Endothelial cell (in vitro differentiated cells): ENCODE results near the gene GAS7. TPM values are rescaled to one million over a fixed set of nuclear protein-coding genes. Genes with fewer than 3 reads are reported as not detected.
A peak's percentile ranks its signal among the peaks of the same experiment; 100 is the strongest.

Experiments
- DNase-seq: peaks from one replicate; pipeline ENCODE4 v3.0.0; 2021; ENCODE audit warnings: low spot score
- H3K27ac Mint-ChIP-seq: one replicate; pipeline ENCODE4 v1.8.0; 2021; ENCODE audit warnings: mixed read lengths, inconsistent platforms; ENCODE audit not compliant: unreplicated experiment
- H3K27me3 Mint-ChIP-seq: one replicate; pipeline ENCODE4 v1.8.0; 2021; ENCODE audit warnings: mild to moderate bottlenecking, moderate library complexity, mixed read lengths, inconsistent platforms; ENCODE audit not compliant: unreplicated experiment
- H3K36me3 Mint-ChIP-seq: one replicate; pipeline ENCODE4 v1.8.0; 2021; ENCODE audit warnings: mild to moderate bottlenecking, low read depth, mixed read lengths, inconsistent platforms; ENCODE audit not compliant: unreplicated experiment
- H3K4me1 Mint-ChIP-seq: one replicate; pipeline ENCODE4 v1.8.0; 2021; ENCODE audit warnings: mild to moderate bottlenecking, mixed read lengths, inconsistent platforms; ENCODE audit not compliant: unreplicated experiment
- H3K4me3 Mint-ChIP-seq: one replicate; pipeline ENCODE4 v1.8.0; 2021; ENCODE audit warnings: mild to moderate bottlenecking, mixed read lengths, inconsistent platforms; ENCODE audit not compliant: unreplicated experiment
- H3K9me3 Mint-ChIP-seq: one replicate; pipeline ENCODE4 v1.8.0; 2021; ENCODE audit warnings: mixed read lengths, inconsistent platforms; ENCODE audit not compliant: unreplicated experiment
- CTCF ChIP-seq: fragments of 200-600 bp; sonication (generic); IDR thresholded peaks from one replicate; pipeline ENCODE4 v1.5.0; 2021; ENCODE audit warnings: antibody characterized with exemption; ENCODE audit not compliant: unreplicated experiment
- total RNA-seq: library from RNA; stranded (reverse); fragmentation: NEBNext Ultra II Directional; extraction: Animal tissue kit (Norgen Biotek cat#: 25700); gene quantifications from one replicate; pipeline ENCODE4 v1.2.1, GENCODE V29; 2021; ENCODE audit not compliant: unreplicated experiment

GAS7 gene
- total RNA-seq, 1 donor from 2014 or later = 7.0 TPM

GRCh38 chr17:10050597-10051101 lies 147.8 kb downstream of the GAS7 start:
- Mint-ChIP-seq H3K9me3 (no peaks in the 10 kb centered on the region), H3K27me3 (peaks cover 2% of the 10 kb centered on the region), H3K4me3 (no peak overlapping the region), H3K4me1 (peaks cover 21% of the 10 kb centered on the region), H3K36me3 (no peaks in the 10 kb centered on the region), H3K27ac (peak overlapping the region; percentile 11)
- peak; percentile 24 for DNase-seq
- TF ChIP-seq CTCF = no peak

GRCh38 chr17:10048629-10049350 lies 149.6 kb downstream of the GAS7 start:
- H3K36me3 Mint-ChIP-seq = no peaks in the 10 kb centered on the region
- TF ChIP-seq CTCF = no peak
- peaks cover 21% of the 10 kb centered on the region for H3K4me1 Mint-ChIP-seq
- no peak overlapping the region for H3K4me3 Mint-ChIP-seq
- no peak for DNase-seq
- H3K9me3 Mint-ChIP-seq = no peaks in the 10 kb centered on the region
- H3K27me3 Mint-ChIP-seq = no peaks in the 10 kb centered on the region
- no peak overlapping the region for H3K27ac Mint-ChIP-seq

- Mint-ChIP-seq H3K36me3 (no peaks in the 10 kb centered on the region), H3K9me3 (no peaks in the 10 kb centered on the region), H3K4me3 (no peak overlapping the region), H3K4me1 (peaks cover 21% of the 10 kb centered on the region), H3K27ac (no peak overlapping the region), H3K27me3 (no peaks in the 10 kb centered on the region)
- DNase-seq = no peak
- TF ChIP-seq CTCF = no peak
Measured at GRCh38 chr17:10046786-10047785, 151.3 kb downstream of the GAS7 start.

GRCh38 chr17:10045871-10046658 lies 152.3 kb downstream of the GAS7 start:
- Mint-ChIP-seq H3K36me3 (no peaks in the 10 kb centered on the region), H3K4me1 (peaks cover 20% of the 10 kb centered on the region), H3K4me3 (no peak overlapping the region), H3K27ac (no peak overlapping the region), H3K9me3 (no peaks in the 10 kb centered on the region), H3K27me3 (no peaks in the 10 kb centered on the region)
- no peak for DNase-seq
- no peak for TF ChIP-seq CTCF
